NOMO-1 (cell line): ENCODE results near the gene TTL.
"Not testable (repeated sequence)": the region's sequence is repeated elsewhere in the genome, so short reads cannot be mapped to it uniquely, and the experiment has no call there.

ENCODE experiments used
- DNase-seq, 2 experiments: peaks; one replicate each; lab custom pipeline; 2025; ENCODE audit not compliant: unreplicated experiment in 2 of 2; lab: John Stamatoyannopoulos, UW

The TTL gene

DNA sequence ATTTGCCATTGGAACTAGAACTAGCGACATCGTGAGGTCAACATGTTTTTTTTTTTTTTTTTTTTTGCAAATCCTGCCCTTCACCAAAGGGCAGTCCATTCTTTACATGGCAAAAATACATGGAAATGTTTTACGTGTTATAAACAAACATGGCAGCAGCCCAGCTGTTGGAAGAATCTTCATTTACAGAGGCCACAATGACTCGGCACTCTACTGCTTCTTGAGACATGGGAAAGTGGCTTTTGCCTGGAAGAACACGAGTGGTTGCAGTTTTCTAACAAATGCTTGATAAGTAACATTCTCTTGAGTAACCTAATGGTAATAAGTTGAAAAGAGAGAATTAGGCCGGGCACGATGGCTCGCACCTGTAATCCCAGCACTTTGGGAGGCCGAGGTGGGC, 37.5 kb downstream of the TTL start:
- no peak for DNase-seq

DNA sequence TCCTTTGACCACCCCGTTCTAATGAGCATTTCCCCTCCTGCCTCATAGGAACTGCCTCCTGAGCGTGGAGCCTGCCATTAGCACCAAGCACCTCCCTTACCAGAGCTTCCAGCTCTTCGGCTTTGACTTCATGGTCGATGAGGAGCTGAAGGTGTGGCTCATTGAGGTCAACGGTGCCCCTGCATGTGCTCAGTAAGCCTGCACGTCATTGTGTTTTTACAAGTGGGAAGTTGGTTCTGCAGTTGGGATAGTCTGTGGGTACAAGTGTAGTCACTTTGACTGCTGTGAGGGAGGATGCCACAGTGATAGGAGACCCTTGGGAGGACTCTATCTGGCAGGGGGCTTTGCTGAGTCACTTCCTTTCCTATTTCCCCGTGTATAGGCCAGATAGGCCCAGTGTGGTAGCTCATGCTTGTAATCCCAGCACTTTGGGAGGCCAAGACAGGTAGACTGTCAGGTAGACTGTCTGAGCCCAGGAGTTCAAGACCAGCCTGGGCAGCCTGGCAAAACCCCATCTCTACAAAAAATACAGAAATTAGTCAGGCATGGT, 38.4 kb downstream of the TTL start:
- no peak for DNase-seq

DNA sequence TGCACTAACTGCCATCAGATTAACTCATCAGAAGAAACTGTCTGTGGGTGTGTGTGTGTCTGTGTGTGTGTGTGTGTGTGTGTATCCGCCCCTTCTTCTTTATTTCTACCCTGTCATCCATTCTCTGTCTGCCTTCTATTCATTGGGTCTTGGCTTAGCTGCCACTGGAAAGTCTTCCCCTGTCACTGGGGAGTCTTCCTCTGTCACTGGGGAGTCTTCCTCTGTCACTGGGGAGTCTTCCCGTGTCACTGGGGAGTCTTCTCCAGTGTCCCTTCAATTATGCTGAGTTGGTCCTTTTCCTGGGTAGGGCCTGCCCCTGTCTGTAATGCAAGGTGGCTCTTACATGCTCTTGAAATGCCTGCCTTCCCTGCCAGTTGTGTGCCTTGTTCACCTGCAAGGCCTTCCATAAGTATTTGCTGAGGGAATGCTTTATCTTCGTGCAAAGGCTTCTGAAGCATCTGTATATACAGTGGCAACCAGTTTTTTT, 41.4 kb downstream of the TTL start:
- DNase-seq, result no peak

DNA sequence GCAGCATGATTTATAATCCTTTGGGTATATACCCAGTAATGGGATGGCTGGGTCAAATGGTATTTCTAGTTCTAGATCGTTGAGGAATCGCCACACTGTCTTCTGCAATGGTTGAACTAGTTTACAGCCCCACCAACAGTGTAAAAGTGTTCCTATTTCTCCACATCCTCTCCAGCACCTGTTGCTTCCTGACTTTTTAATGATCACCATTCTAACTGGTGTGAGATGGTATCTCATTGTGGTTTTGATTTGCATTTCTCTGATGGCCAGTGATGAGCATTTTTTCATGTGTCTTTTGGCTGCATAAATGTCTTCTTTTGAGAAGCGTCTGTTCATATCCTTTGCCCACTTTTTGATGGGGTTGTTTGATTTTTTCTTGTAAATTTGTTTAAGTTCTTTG, 42.3 kb downstream of the TTL start:
- DNase-seq, result not testable (repeated sequence)

DNA sequence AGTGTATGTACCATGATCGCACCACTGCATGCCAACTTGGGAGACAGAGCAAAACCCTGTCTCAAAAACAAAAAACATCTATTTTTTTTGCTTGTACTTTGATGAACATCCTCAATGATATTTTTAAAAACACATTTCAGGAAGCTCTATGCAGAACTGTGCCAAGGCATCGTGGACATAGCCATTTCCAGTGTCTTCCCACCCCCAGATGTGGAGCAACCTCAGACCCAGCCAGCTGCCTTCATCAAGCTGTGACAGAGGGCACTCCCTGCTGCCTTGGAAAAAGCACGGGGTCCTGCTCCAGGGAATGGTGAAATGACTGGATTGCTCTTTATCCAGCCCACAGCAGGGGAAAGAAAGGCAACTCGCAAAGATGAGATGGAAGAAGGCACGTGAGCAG, 46.6 kb downstream of the TTL start:
- no peak for DNase-seq

DNA sequence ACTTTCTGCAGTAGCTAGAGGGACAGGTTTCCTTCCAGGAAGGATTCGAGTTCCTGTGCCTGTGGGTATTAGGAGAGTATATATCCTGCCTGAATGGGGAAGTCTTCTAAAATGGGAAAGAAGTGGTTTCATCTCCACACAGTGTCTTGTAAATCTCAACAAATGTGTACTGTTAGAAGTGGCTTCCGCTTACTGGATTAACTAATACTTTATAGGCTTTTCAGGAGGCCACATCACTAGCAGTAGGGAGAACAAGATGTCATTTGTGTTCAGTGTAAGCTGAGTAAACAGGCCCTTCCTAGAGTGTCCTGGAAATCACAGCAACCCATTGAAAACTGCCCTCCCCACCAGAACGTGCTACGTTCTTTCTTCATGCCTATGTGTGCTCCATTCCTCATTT, 47.8 kb downstream of the TTL start:
- DNase-seq, result peak; percentile 39 to 66

DNA sequence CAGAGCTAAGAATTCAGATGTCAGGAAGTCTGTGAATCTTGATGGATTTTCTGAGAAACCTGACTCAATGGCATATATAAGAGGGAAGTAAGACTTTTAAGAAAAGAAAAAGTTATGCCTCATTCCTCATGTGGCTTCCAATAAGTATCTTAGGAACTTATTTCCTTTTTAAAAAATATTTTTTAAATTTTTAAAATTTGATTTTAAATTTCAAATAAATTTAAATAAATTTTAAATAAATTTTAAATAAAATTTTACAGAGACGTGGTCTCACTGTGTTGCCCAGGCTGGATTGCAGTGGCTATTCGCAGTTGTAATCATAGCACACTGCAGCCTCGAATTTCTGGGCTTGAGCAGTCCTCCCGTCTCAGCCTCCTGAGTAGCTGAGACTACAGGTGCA, 48.8 kb downstream of the TTL start:
- DNase-seq, result no peak

DNA sequence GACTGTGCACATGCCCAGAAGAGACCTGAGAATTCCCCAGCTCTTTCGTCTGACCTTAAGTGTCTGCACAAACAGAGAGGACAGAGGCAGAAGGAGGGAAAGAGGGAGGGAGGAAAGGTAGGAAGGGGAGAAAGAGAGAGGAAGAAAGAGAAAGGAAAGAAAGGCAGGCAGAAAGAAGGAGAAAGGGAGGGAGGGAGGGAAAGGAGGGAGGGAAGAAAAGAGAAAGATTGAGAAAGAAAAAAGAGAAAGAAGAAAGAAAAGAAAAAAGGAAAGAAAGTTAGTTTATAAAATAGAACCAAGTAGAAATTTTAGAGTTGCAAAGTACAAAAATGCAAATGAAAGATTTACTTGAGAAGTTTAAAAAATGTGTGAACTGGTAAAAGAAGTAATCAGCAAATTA, 52.9 kb downstream of the TTL start:
- DNase-seq, result no peak

DNA sequence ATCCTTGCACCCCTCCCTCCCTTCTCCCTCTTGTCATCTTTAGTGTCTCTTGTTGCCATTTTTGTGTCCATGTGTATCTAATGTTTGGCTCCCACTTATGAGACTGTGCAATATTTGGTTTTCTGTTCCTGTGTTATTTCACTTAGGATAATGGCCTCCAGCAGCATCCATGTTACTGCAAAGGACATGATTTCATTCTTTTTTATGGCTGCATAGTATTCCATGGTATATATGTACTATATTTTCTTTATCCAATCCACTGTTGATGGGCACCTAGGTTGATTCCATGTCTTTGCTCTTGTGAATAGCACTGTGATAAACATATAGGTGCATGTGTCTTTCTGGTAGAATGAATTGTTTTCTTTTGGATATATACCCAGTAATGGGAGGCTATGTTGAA, 54.7 kb downstream of the TTL start:
- not testable (repeated sequence) for DNase-seq

DNA sequence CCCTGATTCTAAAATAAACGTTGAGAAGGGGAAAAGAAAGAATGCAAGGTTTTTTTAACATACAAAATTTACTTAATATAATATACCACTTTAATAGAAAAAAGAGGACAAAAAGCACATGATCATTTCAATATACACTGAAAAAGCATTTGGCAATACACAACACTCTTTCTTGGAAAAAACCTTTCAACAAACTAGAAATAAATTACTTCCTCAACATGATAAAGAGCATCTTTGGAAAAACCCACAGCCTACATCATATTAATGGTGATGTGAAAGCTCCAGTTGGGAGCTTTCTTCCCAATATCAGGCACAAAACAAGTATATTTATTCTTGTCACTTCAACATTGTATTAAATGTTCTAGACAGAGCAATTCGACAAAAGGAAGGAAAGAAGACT, 57.4 kb downstream of the TTL start:
- DNase-seq, result no peak

DNA sequence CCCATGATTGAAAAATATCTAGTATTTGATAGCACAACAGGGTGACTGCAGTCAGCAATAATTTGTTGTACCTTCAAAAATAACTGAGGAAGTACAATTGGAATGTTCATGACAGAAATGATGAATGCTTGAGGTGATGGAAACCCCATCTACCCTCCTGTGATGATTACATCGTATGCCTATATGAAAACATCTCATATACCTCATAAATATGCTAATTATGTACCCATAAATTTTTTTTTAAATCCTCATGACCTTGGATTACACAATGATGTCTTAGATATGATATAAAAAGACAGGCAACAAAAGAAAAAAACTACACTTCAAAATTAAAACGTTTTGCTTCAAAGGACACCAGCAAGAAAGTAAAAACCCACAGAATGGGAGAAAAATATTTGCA, 59.0 kb downstream of the TTL start:
- DNase-seq, result no peak

DNA sequence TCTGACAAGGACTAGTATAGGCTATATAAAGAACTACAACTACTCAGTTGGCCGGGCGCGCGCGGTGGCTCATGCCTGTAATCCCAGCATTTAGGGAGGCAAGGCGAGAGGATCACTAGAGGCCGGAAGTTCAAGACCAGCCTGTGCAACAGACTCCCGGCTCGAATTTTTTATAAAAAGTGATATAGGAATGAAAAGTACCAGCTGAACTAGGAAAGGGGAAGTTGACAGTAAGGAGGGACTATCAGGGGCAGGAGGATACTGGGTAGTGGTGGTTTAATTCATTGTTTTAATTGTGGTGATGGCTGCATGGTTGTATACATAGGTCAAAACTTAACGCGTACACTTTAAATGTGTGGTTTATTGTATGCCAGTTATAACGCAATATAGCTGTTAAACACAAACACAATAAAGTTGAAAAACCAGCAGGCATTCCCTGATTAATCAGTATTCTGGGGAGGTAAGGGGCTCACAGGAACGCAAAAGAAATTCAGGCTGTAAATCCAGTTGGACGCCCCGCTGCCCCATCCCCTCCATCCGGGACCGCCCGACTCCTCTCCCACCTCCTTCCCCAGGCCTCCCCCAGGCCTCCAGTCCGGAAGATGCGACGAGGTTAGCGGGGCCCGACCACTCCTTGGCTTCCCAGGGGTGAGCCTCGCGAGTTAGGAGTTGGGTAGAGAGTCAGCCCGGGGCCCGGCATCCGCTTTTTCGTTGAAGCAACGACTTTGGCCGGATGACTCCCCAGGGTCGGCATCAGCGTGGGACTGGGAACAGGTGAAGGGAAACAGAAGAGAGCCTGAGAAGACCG, 59.6 kb downstream of the TTL start:
- peak; percentile 79 for DNase-seq

DNA sequence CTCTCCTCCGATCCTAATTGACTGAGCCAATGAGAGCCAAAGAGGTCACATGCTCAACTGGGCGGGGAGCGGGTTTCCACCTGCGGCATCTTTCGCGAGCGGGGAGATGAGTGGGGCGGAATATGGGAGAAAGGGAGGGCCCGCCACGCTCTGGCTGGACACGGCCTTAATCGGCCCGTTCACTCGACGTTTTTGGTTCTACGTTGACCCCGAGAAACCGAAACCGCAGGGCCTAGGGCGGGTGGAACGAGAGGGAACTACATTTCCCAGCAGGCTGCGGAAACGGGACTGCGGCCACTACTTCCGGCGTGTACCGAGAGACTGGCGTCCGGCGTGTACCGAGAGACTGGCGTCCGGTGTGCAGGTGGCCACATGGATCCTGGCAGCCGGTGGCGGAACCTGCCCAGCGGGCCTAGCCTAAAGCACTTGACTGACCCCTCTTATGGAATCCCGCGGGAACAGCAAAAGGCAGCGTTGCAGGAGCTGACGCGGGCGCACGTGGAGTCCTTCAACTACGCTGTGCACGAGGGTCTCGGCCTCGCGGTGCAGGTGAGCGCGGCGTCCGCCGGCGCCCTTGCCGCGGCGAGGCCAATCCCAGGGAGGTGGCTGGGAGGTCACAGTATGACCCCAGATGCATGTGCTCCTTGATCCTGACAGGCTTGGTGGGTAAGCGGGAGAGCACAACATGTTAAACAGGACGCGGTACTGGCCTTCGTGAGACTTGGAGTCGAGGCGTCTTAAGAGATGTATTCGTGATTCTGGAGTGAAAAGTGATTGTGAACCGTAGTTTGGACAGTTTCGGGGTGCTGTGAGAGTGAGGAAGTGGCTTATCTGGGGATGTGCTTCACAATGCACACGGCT, 60.4 kb downstream of the TTL start, which contains the start of gene POLR1B:
POLR1B (plus strand) TSS at position 343 of the 861 bp plus-strand sequence; CDS start at position 373, 30 bp downstream.
- peak; percentile 77 to 79 for DNase-seq

DNA sequence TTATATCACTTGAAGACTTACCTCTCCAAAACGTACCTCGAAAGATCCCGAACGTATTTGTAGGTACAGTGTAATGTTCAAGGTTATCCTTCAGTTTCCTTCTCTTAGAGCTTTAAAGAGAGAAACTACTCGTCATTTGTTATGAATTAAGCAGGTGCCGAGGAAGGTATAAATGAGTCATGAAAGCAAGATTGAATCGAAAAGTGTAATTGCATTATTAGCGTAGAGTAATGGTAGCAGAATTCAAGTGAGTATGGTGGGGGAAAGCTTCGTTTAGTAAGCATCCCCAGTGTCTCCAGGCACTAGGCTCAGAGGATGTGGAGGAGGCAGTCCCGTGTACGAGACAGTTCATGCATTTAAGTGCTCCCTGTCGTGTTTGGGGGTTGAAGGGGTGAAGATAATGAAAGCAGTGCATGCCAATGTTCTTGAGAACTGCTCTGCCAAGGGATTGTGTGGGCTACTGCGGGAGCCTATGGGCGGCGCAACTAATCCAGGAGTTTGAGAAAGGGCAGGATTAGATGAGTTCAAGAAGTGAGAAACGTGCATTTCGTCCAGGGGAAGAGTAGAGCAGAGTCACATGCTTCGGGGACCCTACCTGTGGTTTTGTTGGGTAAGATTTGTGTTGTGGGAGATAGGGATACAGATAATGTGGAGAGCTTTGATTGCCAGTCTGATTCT, 61.2 kb downstream of the TTL start:
- peak in 1 of 2 experiments; percentile 29 for DNase-seq

DNA sequence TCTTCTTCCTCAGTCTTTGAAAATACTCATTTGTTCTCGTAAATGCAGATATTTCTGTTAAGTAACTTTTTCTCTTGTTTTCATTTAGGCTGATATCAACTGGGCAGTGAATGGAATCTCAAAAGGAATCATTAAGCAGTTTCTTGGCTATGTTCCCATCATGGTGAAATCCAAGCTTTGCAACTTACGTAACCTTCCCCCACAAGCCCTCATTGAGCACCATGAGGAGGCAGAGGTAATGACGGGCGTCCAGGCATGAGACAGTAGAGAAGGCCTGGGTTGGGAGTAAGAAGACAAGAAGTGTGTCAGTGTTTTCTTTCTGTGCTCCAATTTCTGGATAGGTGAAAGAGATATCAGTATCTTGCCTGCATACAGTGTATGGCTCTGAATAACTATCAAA, 65.4 kb downstream of the TTL start:
- DNase-seq, result no peak

DNA sequence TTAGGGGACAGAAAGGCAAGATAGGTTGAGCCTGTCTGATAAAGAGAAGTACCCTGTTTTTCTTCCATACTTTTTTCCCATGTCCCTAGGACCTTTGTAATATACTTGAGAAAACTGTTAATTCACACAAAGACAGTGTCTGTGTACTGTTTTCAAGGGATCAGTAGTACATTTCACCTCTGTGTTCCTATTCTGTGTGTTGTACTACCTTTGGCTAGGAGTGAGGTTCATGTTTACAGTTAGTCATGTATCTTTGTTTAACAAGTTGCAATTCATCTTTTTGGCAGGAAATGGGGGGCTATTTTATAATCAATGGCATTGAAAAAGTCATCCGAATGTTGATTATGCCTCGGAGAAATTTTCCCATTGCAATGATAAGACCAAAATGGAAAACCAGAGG, 67.0 kb downstream of the TTL start:
- no peak for DNase-seq

DNA sequence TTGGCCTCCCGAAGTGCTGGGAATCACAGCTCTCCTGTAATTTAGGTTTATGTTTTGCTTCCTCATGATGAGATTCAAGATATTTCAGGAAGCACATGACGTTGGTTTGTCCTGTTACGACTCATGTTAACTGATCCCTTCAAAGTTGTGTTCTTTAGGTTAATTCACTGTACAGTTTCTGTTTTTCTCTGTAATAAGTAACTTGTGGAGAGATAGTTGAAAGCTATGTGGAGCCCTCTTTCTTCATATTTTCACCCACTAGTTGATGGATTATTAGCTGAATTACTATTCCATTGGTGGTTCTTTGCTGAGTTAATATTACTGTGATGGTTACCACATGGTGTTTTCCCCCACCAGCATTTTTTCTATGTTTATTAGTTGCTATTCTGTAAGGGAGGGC, 84.1 kb downstream of the TTL start:
- no peak for DNase-seq

DNA sequence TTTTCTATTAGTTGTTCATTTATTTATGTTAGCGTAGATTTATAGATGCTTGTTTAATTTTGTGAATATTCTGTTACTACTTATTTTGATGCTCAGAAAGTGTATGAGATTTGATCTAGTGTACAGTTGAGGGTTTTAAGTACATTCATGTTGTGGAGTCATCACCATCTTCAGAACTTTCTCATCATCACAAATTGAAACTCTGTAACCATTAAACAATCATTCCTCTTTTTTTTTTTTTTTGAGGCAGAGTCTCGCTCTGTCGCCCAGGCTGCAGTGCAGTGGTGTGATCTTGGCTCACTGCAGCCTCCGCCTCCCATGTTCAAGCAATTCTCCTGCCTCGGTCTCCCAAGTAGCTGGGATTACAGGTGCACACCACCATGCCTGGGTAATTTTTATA, 84.6 kb downstream of the TTL start:
- not testable (repeated sequence) for DNase-seq

DNA sequence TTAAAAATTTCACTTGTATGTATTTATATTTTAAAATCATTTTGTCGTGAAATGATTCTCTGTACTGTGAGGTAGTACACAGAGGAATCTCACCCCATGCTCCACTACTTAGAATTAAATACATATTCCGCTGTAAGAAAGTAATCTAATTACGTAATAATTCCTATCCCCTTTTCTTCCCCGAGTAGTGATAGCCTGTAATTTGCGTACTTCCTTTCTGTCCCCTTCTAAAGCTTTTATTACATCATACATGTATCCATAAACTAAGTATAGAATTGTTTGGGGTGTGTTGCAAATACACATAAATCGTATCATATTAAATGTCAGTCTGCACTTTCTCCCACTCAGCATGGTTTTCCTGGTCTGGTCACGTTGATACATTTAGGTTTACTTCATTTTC, 90.0 kb downstream of the TTL start:
- peak; percentile 19 to 66 for DNase-seq

DNA sequence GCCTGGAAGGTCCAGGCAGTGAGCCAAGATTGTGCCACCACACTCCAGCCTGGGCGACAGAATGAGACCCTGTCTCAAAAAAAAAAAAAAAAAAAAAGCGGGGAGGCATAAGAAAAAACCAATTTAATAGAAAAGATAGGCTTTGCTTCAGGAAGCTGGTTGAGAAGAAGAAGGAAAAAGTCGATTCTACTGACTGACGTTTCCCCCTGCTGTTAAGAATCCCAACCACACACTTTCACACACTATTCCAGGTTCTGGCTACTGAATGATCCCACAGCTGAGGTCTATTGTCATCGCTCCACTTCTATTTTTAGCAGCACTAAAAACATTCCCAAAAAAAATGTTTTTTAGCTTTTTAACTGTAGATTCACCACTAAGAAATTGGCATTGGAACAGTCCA, 95.8 kb downstream of the TTL start:
- DNase-seq, result no peak

DNA sequence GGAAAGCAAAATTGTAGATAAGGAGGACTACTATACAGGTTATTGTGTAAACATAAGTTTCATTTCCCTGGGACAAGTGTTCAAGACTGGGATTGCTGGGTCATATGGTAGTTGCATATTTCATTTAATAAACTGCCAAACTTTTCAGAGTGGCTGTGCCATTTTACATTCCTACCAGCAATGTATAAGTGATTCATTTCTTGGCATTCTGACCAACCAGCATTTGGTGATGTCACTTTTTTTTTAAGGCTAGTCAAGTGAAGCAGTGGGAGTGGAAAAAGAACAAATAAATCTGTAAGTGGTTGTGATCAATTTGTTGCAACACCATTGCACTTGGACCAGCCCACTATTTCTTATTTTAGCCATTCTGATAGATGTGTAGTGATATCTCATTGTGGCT, 97.3 kb downstream of the TTL start:
- DNase-seq, result peak in 1 of 2 experiments; percentile 26
